K562 (cell line): Measurements from ENCODE around the gene SLC19A2. TPM values are rescaled to one million over a fixed set of nuclear protein-coding genes. Genes with fewer than 3 reads are reported as not detected.

Experiments
- CBX3 ChIP-seq, 2 experiments: IDR thresholded peaks; 1 replicate in 1 of 2; 2 replicates in 1 of 2; pipeline ENCODE4 v1.6.1; 2012; ENCODE audit warnings: inconsistent platforms in 2 of 2, low read length in 2 of 2, borderline replicate concordance in 1 of 2, control low read depth in 1 of 2
- CHAMP1 ChIP-seq: fragments of 450-650 bp; IDR thresholded peaks from 2 replicates; pipeline ENCODE4 v1.6.1; 2016; ENCODE audit warnings: mild to moderate bottlenecking
- E2F6 ChIP-seq, 2 experiments: IDR thresholded peaks; 2 replicates each; pipeline ENCODE4 v1.6.1; 2011; ENCODE audit warnings: borderline replicate concordance in 1 of 2, control low read depth in 1 of 2, low read depth in 1 of 2, low read length in 1 of 2, mild to moderate bottlenecking in 1 of 2, mixed read lengths in 1 of 2, moderate library complexity in 1 of 2; ENCODE audit not compliant: insufficient read depth in 1 of 2, insufficient read length in 1 of 2, poor library complexity in 1 of 2, severe bottlenecking in 1 of 2; ENCODE audit errors: extremely low read depth in 1 of 2
- EWSR1 ChIP-seq: fragments of 450-650 bp; IDR thresholded peaks from 2 replicates; pipeline ENCODE4 v1.6.1; 2018; ENCODE audit warnings: borderline replicate concordance, mild to moderate bottlenecking, low read depth, moderate library complexity; ENCODE audit not compliant: partially characterized antibody
- FOXM1 ChIP-seq, 2 experiments: fragments of 450-650 bp in 1 of 2; sonication (generic) in 1 of 2; formaldehyde crosslinking in 1 of 2; IDR thresholded peaks; 2 replicates each; pipeline versions ENCODE4 v1.6.1 to v1.9.0; 2017 to 2022; ENCODE audit warnings: low read depth in 2 of 2, mild to moderate bottlenecking in 2 of 2, missing genetic modification reagents in 1 of 2, moderate library complexity in 1 of 2
- MAFG ChIP-seq: fragments of 450-650 bp; conservative IDR thresholded peaks from 2 replicates; pipeline ENCODE4 v1.6.1; 2016; ENCODE audit warnings: missing genetic modification characterization, missing compliant biosample characterization
- MED1 ChIP-seq: sonication (generic); formaldehyde crosslinking; IDR thresholded peaks from 2 replicates; pipeline ENCODE4 v1.8.1; 2023; ENCODE audit warnings: missing genetic modification reagents, borderline replicate concordance
- MNT ChIP-seq, 2 experiments: fragments of 450-650 bp; conservative IDR thresholded peaks; 2 replicates each; pipeline ENCODE4 v1.6.1; 2017; ENCODE audit warnings: mild to moderate bottlenecking in 2 of 2, moderate library complexity in 2 of 2
- NUFIP1 ChIP-seq: fragments of 450-650 bp; IDR thresholded peaks from 2 replicates; pipeline ENCODE4 v1.6.1; 2018; ENCODE audit not compliant: partially characterized antibody
- PYGO2 ChIP-seq: fragments of 450-650 bp; IDR thresholded peaks from 2 replicates; pipeline ENCODE4 v1.6.1; 2016; ENCODE audit warnings: mild to moderate bottlenecking, missing genetic modification characterization, moderate library complexity, missing compliant biosample characterization
- SMAD1 ChIP-seq: fragments of 150-350 bp; IDR thresholded peaks from 2 replicates; pipeline ENCODE4 v1.6.1; 2014; ENCODE audit warnings: low read length, low read depth; ENCODE audit not compliant: partially characterized antibody
- SMARCC2 ChIP-seq: fragments of 450-650 bp; IDR thresholded peaks from 2 replicates; pipeline ENCODE4 v1.6.1; 2017; ENCODE audit warnings: antibody characterized with exemption, moderate library complexity, mild to moderate bottlenecking, low read depth
- USF1 ChIP-seq: sonication (generic); formaldehyde crosslinking; IDR thresholded peaks from 2 replicates; pipeline ENCODE4 v1.9.0; 2022; ENCODE audit warnings: mild to moderate bottlenecking, missing genetic modification reagents
- XRCC5 ChIP-seq: fragments of 200-400 bp; formaldehyde crosslinking; IDR thresholded peaks from 2 replicates; pipeline ENCODE4 v1.6.1; 2017; ENCODE audit warnings: low read depth, mild to moderate bottlenecking, low read length
- ZBTB49 ChIP-seq: sonication (generic); formaldehyde crosslinking; IDR thresholded peaks from 2 replicates; pipeline ENCODE4 v1.8.0; 2022; ENCODE audit warnings: missing genetic modification reagents, mild to moderate bottlenecking, borderline replicate concordance
- ZNF12 ChIP-seq: sonication (generic); formaldehyde crosslinking; IDR thresholded peaks from 2 replicates; pipeline ENCODE4 v1.4.0; 2020; ENCODE audit warnings: mild to moderate bottlenecking, missing genetic modification reagents
- ZNF133 ChIP-seq: fragments of 250-450 bp; sonication (Bioruptor Pico); IDR thresholded peaks from 2 replicates; pipeline ENCODE4 v1.4.0; 2020; ENCODE audit warnings: mild to moderate bottlenecking
- ZNF224 ChIP-seq: sonication (generic); formaldehyde crosslinking; IDR thresholded peaks from 2 replicates; pipeline ENCODE4 v1.8.0; 2022; ENCODE audit warnings: mild to moderate bottlenecking, missing genetic modification reagents
- ZNF445 ChIP-seq: fragments of 250-450 bp; sonication (Bioruptor Pico); IDR thresholded peaks from 2 replicates; pipeline ENCODE4 v1.4.0; 2020; ENCODE audit warnings: low read depth, mild to moderate bottlenecking, moderate library complexity
- polyA plus RNA-seq, 8 experiments: library from polyadenylated mRNA; depleted of rRNA in 4 of 8; stranded (reverse) in 5 of 8; unstranded in 3 of 8; fragments of >200 nt; fragmentation: Nextera tagmentation in 2 of 8; fragmentation: Illumina TruSeq in 1 of 8; extraction: Ambion mirVana in 2 of 8; extraction: Trizol in 1 of 8; gene quantifications; 2 replicates each; pipeline versions ENCODE4 v1.2.1 to v1.2.3, GENCODE V29; 2011 to 2014; ENCODE audit warnings: inconsistent platforms in 1 of 8, missing spikeins in 1 of 8
- total RNA-seq, 7 experiments: library from RNA; depleted of rRNA in 6 of 7; stranded (reverse); fragments of >200 nt in 6 of 7; fragmentation: Illumina TruSeq in 2 of 7; extraction: Trizol in 2 of 7; gene quantifications; 2 replicates each; pipeline versions ENCODE4 v1.2.1 to v1.2.3, GENCODE V29; 2011 to 2021; ENCODE audit warnings: low replicate concordance in 1 of 7

SLC19A2 gene
- total and polyA plus RNA-seq, 9 of the 15 experiments (the other 6 are each of a cell fraction or from before 2014, with no cell fraction given): 7.4 to 42.8 (median 19.2) TPM

- TF ChIP-seq ZBTB49 (CRISPR knock-in tag) (no peak), E2F6 (IDR thresholded peaks at IDR 0.05; ENCODE audit: borderline replicate concordance in 1 of 2, extremely low read depth in 1 of 2, insufficient read depth in 1 of 2, insufficient read length in 1 of 2, low read depth in 1 of 2, low read length in 1 of 2, poor library complexity in 1 of 2, severe bottlenecking in 1 of 2) (peak in 1 of 2 experiments; percentile 37), CHAMP1 (no peak; the same call in 1 of the 2 replicates), EWSR1 (no peak), MED1 (no peak), ZNF224 (CRISPR knock-in tag) (no peak), ZNF133 (CRISPR knock-in tag) (no peak), USF1 (CRISPR knock-in tag) (peak; percentile 87), PYGO2 (tag) (no peak), MAFG (tag) (0 out of 2 replicates have a peak, but pooled peaks have one; percentile 7), SMARCC2 (no peak), CBX3 (IDR thresholded peaks at IDR 0.05; ENCODE audit: borderline replicate concordance in 1 of 2, low read length in 2 of 2) (peak in 1 of 2 experiments; percentile 27; a peak in 1 of 3 replicates), SMAD1 (no peak), ZNF12 (CRISPR knock-in tag) (no peak), MNT (conservative IDR thresholded peaks at IDR 0.05) (peak; percentile 93 to 96), ZNF445 (CRISPR knock-in tag) (no peak), XRCC5 (no peak), NUFIP1 (no peak), FOXM1 (IDR thresholded peaks at IDR 0.05; ENCODE audit: low read depth) (peak; percentile 99), FOXM1 (CRISPR knock-in tag; IDR thresholded peaks at IDR 0.05; ENCODE audit: low read depth) (peak; percentile 65; the same call in 1 of the 2 replicates)
Measured at GRCh38 chr1:169483500-169483966, 2.2 kb downstream of the SLC19A2 start (continued).
